B cell (primary cell): Measurements from ENCODE around the gene TEKT2. TPM values are rescaled to one million over a fixed set of nuclear protein-coding genes. Genes with fewer than 3 reads are reported as not detected.

Source experiments
- ATAC-seq: fragments of 200-7000 bp; cut with Tn5 transposase; one replicate; pipeline ENCODE4 v1.10.0; 2021; ENCODE audit warnings: low read depth, mild to moderate bottlenecking, moderate number of reproducible peaks, moderate library complexity
- CTCF ChIA-PET: fragments of 350-600 bp; sonication (Branson Sonifier 250); formaldehyde crosslinking; loops from one replicate; lab custom pipeline; 2021; ENCODE audit warnings: antibody characterized with exemption, inconsistent platforms; lab: Charles Lee
- POLR2A ChIA-PET: fragments of 350-600 bp; sonication (Branson Sonifier 250); formaldehyde crosslinking; loops from one replicate; lab custom pipeline; 2021; ENCODE audit warnings: antibody characterized with exemption; lab: Charles Lee
- DNase-seq: peaks from one replicate; pipeline ENCODE4 v3.0.0; 2013
- H2AFZ ChIP-seq: 2 replicates; pipeline ENCODE4 v1.6.1; 2012; ENCODE audit warnings: mild to moderate bottlenecking, low read depth, low read length; ENCODE audit not compliant: insufficient read depth, poor library complexity, severe bottlenecking
- H3K27ac ChIP-seq, 2 donors: 1 replicate in 1 of 2; 2 replicates in 1 of 2; pipeline ENCODE4 v1.5.1; 2012 to 2013; ENCODE audit warnings: low read length in 2 of 2, mild to moderate bottlenecking in 2 of 2, moderate library complexity in 1 of 2
- H3K27me3 ChIP-seq, 4 experiments: fragments of 200-600 bp in 1 of 4; sonication (generic) in 1 of 4; replicated peaks in 1 of 4; 1 replicate in 2 of 4; 2 replicates in 2 of 4; pipeline versions ENCODE4 v1.6.1 to v1.7.0; 2013 to 2016; ENCODE audit warnings: low read length in 3 of 4, mild to moderate bottlenecking in 2 of 4, mixed read lengths in 1 of 4, moderate library complexity in 1 of 4; ENCODE audit not compliant: insufficient read depth in 4 of 4, control insufficient read depth in 3 of 4; ENCODE audit errors: control extremely low read depth in 1 of 4
- H3K36me3 ChIP-seq, 2 experiments: replicated peaks in 1 of 2; 1 replicate in 1 of 2; 2 replicates in 1 of 2; pipeline versions ENCODE4 v1.6.1 to v1.7.1; 2013; ENCODE audit warnings: low read length in 1 of 2; ENCODE audit not compliant: insufficient read depth in 2 of 2, control insufficient read depth in 1 of 2; ENCODE audit errors: control extremely low read depth in 1 of 2, extremely low read depth in 1 of 2
- H3K4me1 ChIP-seq, 2 donors: fragments of 200-600 bp in 1 of 2; sonication (generic) in 1 of 2; 1 replicate in 1 of 2; 2 replicates in 1 of 2; pipeline versions ENCODE4 v1.5.1 to v1.6.1; 2013 to 2017; ENCODE audit warnings: low read length in 2 of 2; ENCODE audit not compliant: control insufficient read depth in 2 of 2, insufficient read depth in 2 of 2
- H3K4me2 ChIP-seq: replicated peaks from 2 replicates; pipeline ENCODE3; 2012; ENCODE audit warnings: mild to moderate bottlenecking, low read depth, low read length; ENCODE audit not compliant: poor library complexity, severe bottlenecking
- H3K4me3 ChIP-seq, 5 experiments: fragments of 200-600 bp in 1 of 5; sonication (generic) in 1 of 5; 1 replicate in 3 of 5; 2 replicates in 2 of 5; pipeline versions ENCODE4 v1.5.1 to v1.7.0; 2011 to 2016; ENCODE audit warnings: low read length in 4 of 5, mild to moderate bottlenecking in 4 of 5, low read depth in 2 of 5, control low read depth in 1 of 5, moderate library complexity in 1 of 5; ENCODE audit not compliant: insufficient read depth in 1 of 5; ENCODE audit errors: control extremely low read depth in 1 of 5, extremely low read depth in 1 of 5
- H3K79me2 ChIP-seq: fragments of 200-600 bp; sonication (generic); one replicate; pipeline ENCODE4 v1.6.0; 2016; ENCODE audit warnings: low read length; ENCODE audit not compliant: control insufficient read depth, insufficient read depth
- H3K9ac ChIP-seq: fragments of 200-600 bp; sonication (generic); 2 replicates; pipeline ENCODE4 v1.6.1; 2017; ENCODE audit warnings: mild to moderate bottlenecking, low read length, moderate library complexity
- H3K9me3 ChIP-seq, 3 donors: one replicate each; pipeline versions ENCODE4 v1.6.1 to v1.7.1; 2013; ENCODE audit warnings: low read length in 2 of 3; ENCODE audit not compliant: control insufficient read depth in 2 of 3, insufficient read depth in 1 of 3; ENCODE audit errors: control extremely low read depth in 1 of 3
- H4K20me1 ChIP-seq: 2 replicates; pipeline ENCODE4 v1.6.0; 2012; ENCODE audit warnings: mild to moderate bottlenecking, low read length; ENCODE audit not compliant: insufficient read depth, control insufficient read depth, poor library complexity, severe bottlenecking
- H3K27ac Mint-ChIP-seq: one replicate; pipeline ENCODE4 v1.8.0; 2021; ENCODE audit warnings: mixed read lengths
- H3K27me3 Mint-ChIP-seq: one replicate; pipeline ENCODE4 v1.8.0; 2021; ENCODE audit warnings: mixed read lengths
- H3K4me1 Mint-ChIP-seq: one replicate; pipeline ENCODE4 v1.8.0; 2021; ENCODE audit warnings: mixed read lengths
- H3K4me3 Mint-ChIP-seq: one replicate; pipeline ENCODE4 v1.8.0; 2021; ENCODE audit warnings: mixed read lengths
- H3K9me3 Mint-ChIP-seq: one replicate; pipeline ENCODE4 v1.8.0; 2022; ENCODE audit warnings: mixed read lengths; ENCODE audit not compliant: insufficient read depth
- CTCF ChIP-seq: fragments of 200-600 bp; IDR thresholded peaks from one replicate; pipeline ENCODE4 v1.8.0; 2022; ENCODE audit warnings: antibody characterized with exemption, mild to moderate bottlenecking
- EZH2 ChIP-seq: IDR thresholded peaks from 2 replicates; pipeline ENCODE4 v1.6.1; 2012; ENCODE audit warnings: borderline replicate concordance, low read depth, mild to moderate bottlenecking, moderate library complexity, low read length; ENCODE audit not compliant: insufficient read depth, poor library complexity, severe bottlenecking
- WGBS: methylation state at CpG from one replicate; pipeline ENCODE4 v1.1.5; 2013; ENCODE audit warnings: missing lambda C conversion rate; ENCODE audit not compliant: insufficient coverage; 5-methylcytosine and 5-hydroxymethylcytosine counted together
- intact Hi-C: fragments of 100-400 bp; cut with micrococcal nuclease; formaldehyde crosslinking; loops from one replicate; pipeline ENCODE4 v1.10.0; 2022
- polyA plus RNA-seq: library from polyadenylated mRNA; depleted of rRNA; stranded (reverse); fragments of >200 nt; gene quantifications from 2 replicates; pipeline ENCODE4 v1.2.3, GENCODE V29; 2012
- total RNA-seq, 2 donors: library from RNA; stranded (reverse); fragments of 120-200 nt in 1 of 2; gene quantifications; 1 replicate in 1 of 2; 2 replicates in 1 of 2; pipeline versions ENCODE4 v1.2.3 to v1.2.4, GENCODE V29; 2013 to 2022

The TEKT2 gene
- total and polyA plus RNA-seq, 2 donors (not counting 1 experiment from before 2014, with no cell fraction given) = not detected

DNA sequence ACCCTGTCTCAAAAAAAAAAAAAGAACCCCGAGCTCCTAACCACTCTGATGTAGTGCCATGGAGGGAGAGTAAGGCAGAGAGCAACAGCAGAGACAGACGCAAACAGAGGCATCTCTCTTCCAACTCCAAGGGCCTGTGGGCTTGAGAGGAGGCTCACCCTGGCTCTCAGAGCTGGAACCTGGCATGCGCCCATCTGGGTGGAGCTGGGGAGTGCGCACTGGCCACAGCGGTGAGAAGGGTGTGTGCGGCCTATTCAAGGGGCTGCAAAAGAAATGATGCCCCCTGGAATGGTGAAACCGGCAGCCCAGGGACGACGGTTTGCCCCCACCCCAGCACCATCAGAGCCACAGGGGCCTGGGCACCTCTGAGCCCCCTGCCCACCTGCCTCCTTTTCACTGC lies 23.5 kb downstream of the TEKT2 start:
- H3K27me3 Mint-ChIP-seq = no peaks in the 10 kb centered on the region
- no peaks in the 10 kb centered on the region for H3K27me3 ChIP-seq
- no peaks in the 10 kb centered on the region for H4K20me1 ChIP-seq
- intact Hi-C loops = no loop called here
- TF ChIP-seq EZH2 (no peak), CTCF (no peak)
- ATAC-seq (no peak), DNase-seq (no peak)
- H3K9ac ChIP-seq = no peak overlapping the region
- H3K79me2 ChIP-seq = no peaks in the 10 kb centered on the region
- no peaks in the 10 kb centered on the region for H3K9me3 ChIP-seq
- H3K4me1 Mint-ChIP-seq = peaks cover 2% of the 10 kb centered on the region
- ChIA-PET CTCF (no interaction called here), POLR2A (interaction anchor here (0.6 kb wide), 1 partner anchor 10 kb away, joined by 3 read pairs; no protein-coding TSS in a partner anchor)
- 96% methylated on average over 8 of the region's 9 CpGs for WGBS
- H3K4me3 Mint-ChIP-seq = no peak overlapping the region
- H3K4me1 ChIP-seq = no peaks in the 10 kb centered on the region
- no peaks in the 10 kb centered on the region for H3K36me3 ChIP-seq
- H3K27ac Mint-ChIP-seq = no peak overlapping the region
- no peak overlapping the region for H3K4me2 ChIP-seq
- H2AFZ ChIP-seq = no peak overlapping the region
- no peak overlapping the region for H3K27ac ChIP-seq
- no peak overlapping the region for H3K4me3 ChIP-seq
- H3K9me3 Mint-ChIP-seq = no peaks in the 10 kb centered on the region

DNA sequence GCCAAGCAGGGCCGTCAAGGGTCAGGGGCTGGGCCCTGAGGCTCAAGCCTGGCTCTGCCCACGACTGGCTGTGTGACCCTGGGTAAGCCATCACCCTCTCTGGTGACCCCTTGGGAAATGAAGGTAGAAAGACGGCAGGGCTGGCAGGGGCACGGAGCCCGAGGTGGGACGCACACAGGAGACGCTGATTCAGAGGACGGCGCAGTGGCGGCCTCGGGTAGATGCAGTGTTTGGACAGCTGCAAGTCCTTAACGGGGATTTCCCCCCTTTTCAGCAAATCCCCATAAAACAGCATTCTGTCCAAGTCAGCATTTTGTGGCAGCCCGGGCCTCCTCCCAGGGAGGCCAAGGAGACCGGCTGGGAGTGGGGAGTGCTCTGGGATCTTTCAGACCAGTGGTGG lies 24.4 kb downstream of the TEKT2 start:
- Histone ChIP-seq H3K9me3 (no peaks in the 10 kb centered on the region), H3K79me2 (no peaks in the 10 kb centered on the region), H4K20me1 (no peaks in the 10 kb centered on the region), H3K27me3 (no peaks in the 10 kb centered on the region), H3K4me2 (no peak overlapping the region), H3K4me3 (no peak overlapping the region), H3K9ac (no peak overlapping the region), H2AFZ (no peak overlapping the region), H3K4me1 (no peaks in the 10 kb centered on the region), H3K27ac (no peak overlapping the region), H3K36me3 (no peaks in the 10 kb centered on the region)
- Mint-ChIP-seq H3K9me3 (no peaks in the 10 kb centered on the region), H3K27ac (no peak overlapping the region), H3K27me3 (no peaks in the 10 kb centered on the region), H3K4me1 (peaks cover 2% of the 10 kb centered on the region), H3K4me3 (no peak overlapping the region)
- DNase-seq (no peak), ATAC-seq (no peak)
- ChIA-PET POLR2A (no interaction called here), CTCF (no interaction called here)
- WGBS = 85% methylated on average over 3 of the region's 14 CpGs
- TF ChIP-seq CTCF = no peak
- TF ChIP-seq EZH2 = no peak
- intact Hi-C loops = no loop called here
